ENCODE results near the gene TNN. TPM values are rescaled to one million over a fixed set of nuclear protein-coding genes. Genes with fewer than 3 reads are reported as not detected.

Gene TNN
- total RNA-seq, 1 donor from 2014 or later = 0.18 TPM

- no peak overlapping the region for H3K27ac ChIP-seq
- ATAC-seq = no peak
- intact Hi-C loops (cut with DNase I) = no loop called here
Measured at GRCh38 chr1:175071276-175071943, 3.8 kb downstream of the TNN start.

GRCh38 chr1:175072099-175072951 is 4.7 kb downstream of the TNN start:
- Histone ChIP-seq H3K9me3 (no peaks in the 10 kb centered on the region), H3K36me3 (no peaks in the 10 kb centered on the region), H3K27ac (no peak overlapping the region), H3K4me3 (peak overlapping the region; percentile 1), H3K4me1 (no peaks in the 10 kb centered on the region), H3K27me3 (ENCODE audit: low read depth) (peaks cover 4% of the 10 kb centered on the region)
- ATAC-seq = peak in 1 of 2 donors; percentile 53
- DNase-seq = no peak
- intact Hi-C loops (cut with DNase I) = no loop called here
- TF ChIP-seq CTCF (IDR thresholded peaks at IDR 0.05) = no peak

More at GRCh38 chr1:175071276-175071943, 3.8 kb downstream of the TNN start:
- Histone ChIP-seq H3K9me3 (no peaks in the 10 kb centered on the region), H3K4me1 (no peaks in the 10 kb centered on the region), H3K27me3 (ENCODE audit: low read depth) (peaks cover 4% of the 10 kb centered on the region), H3K36me3 (no peaks in the 10 kb centered on the region), H3K4me3 (no peak overlapping the region)
- DNase-seq = no peak
- TF ChIP-seq CTCF (IDR thresholded peaks at IDR 0.05) = no peak

GRCh38 chr1:175073061-175073460 is 5.4 kb downstream of the TNN start:
- Histone ChIP-seq H3K36me3 (no peaks in the 10 kb centered on the region), H3K27me3 (ENCODE audit: low read depth) (peaks cover 4% of the 10 kb centered on the region), H3K9me3 (no peaks in the 10 kb centered on the region), H3K4me3 (no peak overlapping the region), H3K4me1 (no peaks in the 10 kb centered on the region), H3K27ac (no peak overlapping the region)
- no peak for TF ChIP-seq CTCF (IDR thresholded peaks at IDR 0.05)
- intact Hi-C loops (cut with DNase I) = no loop called here
- ATAC-seq (no peak), DNase-seq (no peak)

- ATAC-seq = no peak
- Histone ChIP-seq H3K9me3 (no peaks in the 10 kb centered on the region), H3K27me3 (ENCODE audit: low read depth) (peaks cover 4% of the 10 kb centered on the region), H3K4me3 (no peak overlapping the region), H3K4me1 (no peaks in the 10 kb centered on the region), H3K36me3 (no peaks in the 10 kb centered on the region), H3K27ac (no peak overlapping the region)
- intact Hi-C loops (cut with DNase I) = no loop called here
- DNase-seq = no peak
- TF ChIP-seq CTCF (IDR thresholded peaks at IDR 0.05) = no peak
Measured at GRCh38 chr1:175073633-175074032, 6.0 kb downstream of the TNN start.

GRCh38 chr1:175075572-175076568 is 8.2 kb downstream of the TNN start:
- no peaks in the 10 kb centered on the region for H3K9me3 ChIP-seq
- no peak overlapping the region for H3K4me3 ChIP-seq
- DNase-seq (no peak), ATAC-seq (no peak)
- H3K36me3 ChIP-seq = no peaks in the 10 kb centered on the region
- H3K4me1 ChIP-seq = no peaks in the 10 kb centered on the region
- peaks cover 4% of the 10 kb centered on the region for H3K27me3 ChIP-seq (ENCODE audit: low read depth)
- no peak overlapping the region for H3K27ac ChIP-seq
- no peak for TF ChIP-seq CTCF (IDR thresholded peaks at IDR 0.05)
- intact Hi-C loops (cut with DNase I) = no loop called here

Measured in lower lobe of right lung (tissue), 2 donors.